SK-N-SH treated with all-trans-retinoic acid at 6 μM for 48 hours (cell line): Measurements from ENCODE around the gene ZGLP1.

Experiments
- ATAC-seq: fragments of 200-7000 bp; cut with Tn5 transposase; 3 replicates; pipeline ENCODE4 v1.9.1; 2020; ENCODE audit warnings: mild to moderate bottlenecking, moderate library complexity
- ARNTL ChIP-seq: fragments of 450-650 bp; formaldehyde crosslinking; IDR thresholded peaks from 2 replicates; pipeline ENCODE4 v1.5.0; 2020; ENCODE audit warnings: low read depth, mild to moderate bottlenecking, moderate library complexity, borderline replicate concordance
- BACH2 ChIP-seq: fragments of 250-450 bp; sonication (Bioruptor Pico); IDR thresholded peaks from 2 replicates; pipeline ENCODE4 v1.9.0; 2021; ENCODE audit warnings: mild to moderate bottlenecking, borderline replicate concordance
- CREB5 ChIP-seq: fragments of 250-450 bp; sonication (Bioruptor Pico); IDR thresholded peaks from 2 replicates; pipeline ENCODE4 v1.5.1; 2020; ENCODE audit warnings: low read depth, mild to moderate bottlenecking, moderate library complexity
- CSDC2 ChIP-seq: fragments of 250-450 bp; sonication (Bioruptor Pico); IDR thresholded peaks from 2 replicates; pipeline ENCODE4 v1.5.0; 2020; ENCODE audit warnings: mild to moderate bottlenecking, moderate library complexity
- CSRNP3 ChIP-seq: fragments of 250-450 bp; sonication (Bioruptor Pico); IDR thresholded peaks from 2 replicates; pipeline ENCODE4 v1.5.1; 2021; ENCODE audit warnings: mild to moderate bottlenecking, moderate library complexity
- ESRRG ChIP-seq: fragments of 250-450 bp; sonication (Bioruptor Pico); IDR thresholded peaks from 2 replicates; pipeline ENCODE4 v1.6.1; 2021; ENCODE audit warnings: mild to moderate bottlenecking
- ISL1 ChIP-seq: fragments of 250-450 bp; sonication (Bioruptor Pico); IDR thresholded peaks from 2 replicates; pipeline ENCODE4 v2.1.2; 2022; ENCODE audit warnings: mild to moderate bottlenecking, moderate library complexity
- OSR1 ChIP-seq: fragments of 250-450 bp; sonication (Bioruptor Pico); IDR thresholded peaks from 2 replicates; pipeline ENCODE4 v1.8.0; 2022; ENCODE audit warnings: moderate library complexity, mild to moderate bottlenecking, inconsistent platforms
- PATZ1 ChIP-seq: fragments of 250-450 bp; sonication (Bioruptor Pico); IDR thresholded peaks from 2 replicates; pipeline ENCODE4 v1.8.0; 2020; ENCODE audit warnings: mild to moderate bottlenecking, moderate library complexity, borderline replicate concordance
- POU6F1 ChIP-seq: fragments of 250-450 bp; sonication (Bioruptor Pico); IDR thresholded peaks from 2 replicates; pipeline ENCODE4 v1.8.0; 2021; ENCODE audit warnings: low read depth, mild to moderate bottlenecking, moderate library complexity, borderline replicate concordance
- PPARA ChIP-seq: fragments of 250-450 bp; sonication (Bioruptor Pico); IDR thresholded peaks from 2 replicates; pipeline ENCODE4 v1.5.0; 2020; ENCODE audit warnings: mild to moderate bottlenecking, borderline replicate concordance
- RARB ChIP-seq: fragments of 250-450 bp; sonication (Bioruptor Pico); IDR thresholded peaks from 2 replicates; pipeline ENCODE4 v1.8.0; 2021; ENCODE audit warnings: mild to moderate bottlenecking, moderate library complexity
- SNAI2 ChIP-seq: fragments of 250-450 bp; sonication (Bioruptor Pico); IDR thresholded peaks from 2 replicates; pipeline ENCODE4 v1.5.0; 2020; ENCODE audit warnings: mild to moderate bottlenecking, moderate library complexity
- TCF4 ChIP-seq: fragments of 250-450 bp; sonication (Bioruptor Pico); IDR thresholded peaks from 2 replicates; pipeline ENCODE4 v1.8.0; 2021; ENCODE audit warnings: mild to moderate bottlenecking, moderate library complexity, borderline replicate concordance
- TOX ChIP-seq: fragments of 250-450 bp; sonication (Bioruptor Pico); IDR thresholded peaks from 2 replicates; pipeline ENCODE4 v1.8.0; 2021; ENCODE audit warnings: mild to moderate bottlenecking, moderate library complexity, borderline replicate concordance
- TSHZ2 ChIP-seq: fragments of 250-450 bp; sonication (Bioruptor Pico); IDR thresholded peaks from 2 replicates; pipeline ENCODE4 v1.5.0; 2020; ENCODE audit warnings: mild to moderate bottlenecking, moderate library complexity
- ZC3H10 ChIP-seq: fragments of 250-450 bp; sonication (Bioruptor Pico); IDR thresholded peaks from 2 replicates; pipeline ENCODE4 v1.5.1; 2021; ENCODE audit warnings: mild to moderate bottlenecking, moderate library complexity
- ZFP3 ChIP-seq: fragments of 250-450 bp; sonication (Bioruptor Pico); IDR thresholded peaks from 2 replicates; pipeline ENCODE4 v1.5.0; 2020; ENCODE audit warnings: mild to moderate bottlenecking, moderate library complexity
- ZFP30 ChIP-seq: fragments of 450-650 bp; formaldehyde crosslinking; IDR thresholded peaks from 2 replicates; pipeline ENCODE4 v1.5.0; 2022; ENCODE audit warnings: mild to moderate bottlenecking, moderate library complexity
- ZNF565 ChIP-seq: fragments of 450-650 bp; formaldehyde crosslinking; conservative IDR thresholded peaks from 2 replicates; pipeline ENCODE4 v1.5.0; 2020; ENCODE audit warnings: low read depth, mild to moderate bottlenecking, moderate library complexity
- ZNF70 ChIP-seq: fragments of 450-650 bp; formaldehyde crosslinking; IDR thresholded peaks from 2 replicates; pipeline ENCODE4 v1.5.0; 2020; ENCODE audit warnings: mild to moderate bottlenecking, moderate library complexity
- ZNF8 ChIP-seq: fragments of 450-650 bp; formaldehyde crosslinking; IDR thresholded peaks from 2 replicates; pipeline ENCODE4 v1.5.0; 2020; ENCODE audit warnings: mild to moderate bottlenecking, moderate library complexity

Gene ZGLP1

DNA sequence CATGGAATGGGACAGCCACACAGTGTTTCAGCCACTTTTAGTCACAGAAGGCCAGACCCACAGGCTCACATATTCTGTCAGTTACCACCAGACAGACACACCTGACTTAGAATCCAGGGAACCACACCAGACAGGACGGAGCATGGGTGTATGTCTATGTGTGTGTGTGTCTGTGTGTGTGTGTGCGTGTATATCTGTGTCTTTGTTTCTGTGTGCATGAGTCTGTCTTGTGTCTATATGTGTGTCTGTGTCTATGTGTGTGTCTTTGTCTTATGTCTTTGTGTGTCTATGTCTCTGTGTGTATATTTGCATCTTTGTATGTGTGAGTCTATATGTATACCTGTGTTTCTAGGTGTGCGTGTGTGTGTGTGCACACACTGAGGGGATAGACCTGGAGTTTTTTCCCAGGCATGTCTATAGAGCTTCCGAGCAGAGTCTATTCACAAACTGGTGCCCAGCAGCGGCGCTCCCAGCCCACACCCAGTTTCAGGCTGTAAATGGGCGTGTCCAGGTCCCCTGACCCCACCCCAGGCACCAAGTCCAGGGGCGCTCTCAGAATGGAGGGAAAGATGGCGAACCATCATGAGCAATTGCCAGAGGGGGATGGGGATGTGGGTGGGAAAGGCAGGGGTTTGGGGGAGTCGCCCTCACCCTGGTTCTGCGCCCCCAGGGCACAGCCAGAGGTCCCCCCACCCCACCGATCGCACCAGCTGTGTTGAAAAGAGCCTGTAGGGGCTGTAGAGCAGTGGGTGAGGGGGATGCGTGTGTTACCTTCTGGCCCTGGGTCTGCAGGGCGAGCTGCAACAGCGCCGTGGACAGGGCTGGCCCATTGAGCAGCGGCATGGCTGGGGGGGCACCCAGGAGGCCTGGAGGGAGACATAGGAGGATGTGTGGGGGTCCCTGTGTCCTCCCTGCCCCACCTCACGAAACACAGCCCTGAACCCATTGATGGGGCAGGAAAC lies 12.5 kb upstream of the ZGLP1 start:
- ATAC-seq, result no peak
- no peak for TF ChIP-seq ZNF565
- no peak for TF ChIP-seq ARNTL (CRISPR knock-in tag)
- no peak for TF ChIP-seq ZC3H10 (CRISPR knock-in tag)
- no peak for TF ChIP-seq CSRNP3 (CRISPR knock-in tag)
- TF ChIP-seq TOX (CRISPR knock-in tag), result no peak
- TF ChIP-seq ZNF8 (CRISPR knock-in tag), result no peak
- no peak for TF ChIP-seq ESRRG (CRISPR knock-in tag)
- TF ChIP-seq ZNF70, result no peak
- TF ChIP-seq TCF4 (CRISPR knock-in tag), result no peak
- TF ChIP-seq POU6F1 (CRISPR knock-in tag), result no peak
- TF ChIP-seq TSHZ2 (CRISPR knock-in tag), result no peak
- no peak for TF ChIP-seq PPARA (CRISPR knock-in tag)
- TF ChIP-seq CSDC2 (CRISPR knock-in tag), result no peak
- TF ChIP-seq CREB5, result no peak
- no peak for TF ChIP-seq ISL1 (CRISPR knock-in tag)
- no peak for TF ChIP-seq SNAI2 (CRISPR knock-in tag)
- no peak for TF ChIP-seq PATZ1 (CRISPR knock-in tag)

- no peak for ATAC-seq
- TF ChIP-seq RARB (CRISPR knock-in tag) (no peak), ARNTL (CRISPR knock-in tag) (no peak), PATZ1 (CRISPR knock-in tag) (no peak), OSR1 (CRISPR knock-in tag) (no peak), CSRNP3 (CRISPR knock-in tag) (no peak), ESRRG (CRISPR knock-in tag) (no peak), CSDC2 (CRISPR knock-in tag) (no peak), ZFP3 (CRISPR knock-in tag) (no peak), BACH2 (no peak), ZNF70 (no peak), ZFP30 (CRISPR knock-in tag) (no peak), PPARA (CRISPR knock-in tag) (no peak), ZNF565 (no peak), TCF4 (CRISPR knock-in tag) (no peak)
Measured at GRCh38 chr19:10321417-10321797, 11.8 kb upstream of the ZGLP1 start.
